HG03354 (cell line): Measurements from ENCODE around the gene SLC45A1.

Source experiments
- ATAC-seq: cut with Tn5 transposase; IDR thresholded peaks from one replicate; pipeline ENCODE4 v1.9.1; 2021; ENCODE audit warnings: mild to moderate bottlenecking; ENCODE audit not compliant: unreplicated experiment, poor library complexity, severe bottlenecking

Gene SLC45A1

GRCh38 chr1:8350914-8351684 lies 33.2 kb downstream of the SLC45A1 start:
- no peak for ATAC-seq

GRCh38 chr1:8351693-8352470 lies 34.0 kb downstream of the SLC45A1 start:
- no peak for ATAC-seq

DNA sequence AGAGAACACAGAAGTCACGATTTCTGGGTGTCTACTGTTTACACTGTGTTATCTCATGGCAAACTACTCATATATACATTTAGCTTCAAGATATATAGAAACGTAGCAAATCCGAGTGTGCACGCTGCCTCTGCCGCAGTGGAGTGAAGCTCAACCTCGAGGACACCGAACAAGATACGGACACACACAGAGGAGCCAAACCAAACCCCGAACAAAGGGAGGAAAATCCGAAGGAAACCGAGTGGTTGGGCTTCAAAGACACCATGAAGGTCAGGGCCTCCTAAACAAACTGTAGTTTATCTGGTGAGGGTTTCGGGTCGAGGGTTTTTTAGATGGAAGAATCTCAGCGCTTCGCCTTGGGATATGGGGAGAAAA lies 34.5 kb downstream of the SLC45A1 start:
- ATAC-seq: no peak

DNA sequence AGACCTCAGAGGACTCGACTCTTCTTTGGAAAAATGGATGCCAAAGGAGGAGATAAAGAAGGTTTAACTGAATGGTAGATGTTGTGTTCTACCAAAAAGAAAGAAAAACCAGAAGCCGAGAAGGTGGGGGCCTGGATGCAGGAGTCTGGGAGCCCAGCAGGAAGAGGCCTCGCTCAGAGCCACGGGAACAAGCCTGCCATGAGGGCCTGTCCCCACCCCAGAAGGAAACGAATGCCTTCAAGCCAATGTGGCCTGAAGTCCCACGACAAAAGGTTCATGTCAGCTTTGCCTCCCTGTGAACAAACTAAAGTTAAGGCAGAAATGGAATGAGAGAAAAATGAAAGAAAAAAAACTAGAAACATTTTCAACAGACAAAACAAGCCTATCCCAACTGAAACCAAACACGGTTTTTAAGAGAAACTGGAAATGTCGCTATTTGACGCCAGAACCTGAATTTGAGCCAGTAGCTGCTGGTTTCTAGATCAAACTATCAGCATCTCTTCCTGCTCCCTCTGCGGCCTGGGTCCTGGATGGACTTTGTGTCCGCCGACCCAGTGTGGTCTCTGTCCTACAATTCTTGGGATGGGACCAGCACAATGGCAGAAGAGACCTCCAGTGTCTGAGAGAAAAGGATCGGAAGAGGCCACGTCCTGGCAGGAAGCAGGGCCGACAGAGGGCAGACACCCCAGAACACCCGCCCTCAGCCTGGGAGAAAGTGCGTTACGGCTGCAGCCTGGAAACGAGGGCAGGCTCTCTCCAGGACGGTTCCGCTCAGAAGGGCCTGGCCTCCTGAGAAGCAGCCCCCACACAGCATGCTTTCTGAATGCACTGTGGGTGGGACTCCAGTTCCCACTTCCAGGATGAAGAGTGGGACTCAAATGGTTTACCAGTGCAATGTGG lies 35.2 kb downstream of the SLC45A1 start:
- no peak for ATAC-seq

- ATAC-seq: no peak
Observed at GRCh38 chr1:8354038-8354437, 36.1 kb downstream of the SLC45A1 start.

- ATAC-seq: no peak
Observed at GRCh38 chr1:8355439-8356255, 37.7 kb downstream of the SLC45A1 start.

GRCh38 chr1:8356256-8357209 lies 38.6 kb downstream of the SLC45A1 start:
- ATAC-seq: no peak

- no peak for ATAC-seq
Observed at GRCh38 chr1:8357329-8358101, 39.6 kb downstream of the SLC45A1 start.

- no peak for ATAC-seq
Observed at GRCh38 chr1:8358241-8358896, 40.5 kb downstream of the SLC45A1 start.

DNA sequence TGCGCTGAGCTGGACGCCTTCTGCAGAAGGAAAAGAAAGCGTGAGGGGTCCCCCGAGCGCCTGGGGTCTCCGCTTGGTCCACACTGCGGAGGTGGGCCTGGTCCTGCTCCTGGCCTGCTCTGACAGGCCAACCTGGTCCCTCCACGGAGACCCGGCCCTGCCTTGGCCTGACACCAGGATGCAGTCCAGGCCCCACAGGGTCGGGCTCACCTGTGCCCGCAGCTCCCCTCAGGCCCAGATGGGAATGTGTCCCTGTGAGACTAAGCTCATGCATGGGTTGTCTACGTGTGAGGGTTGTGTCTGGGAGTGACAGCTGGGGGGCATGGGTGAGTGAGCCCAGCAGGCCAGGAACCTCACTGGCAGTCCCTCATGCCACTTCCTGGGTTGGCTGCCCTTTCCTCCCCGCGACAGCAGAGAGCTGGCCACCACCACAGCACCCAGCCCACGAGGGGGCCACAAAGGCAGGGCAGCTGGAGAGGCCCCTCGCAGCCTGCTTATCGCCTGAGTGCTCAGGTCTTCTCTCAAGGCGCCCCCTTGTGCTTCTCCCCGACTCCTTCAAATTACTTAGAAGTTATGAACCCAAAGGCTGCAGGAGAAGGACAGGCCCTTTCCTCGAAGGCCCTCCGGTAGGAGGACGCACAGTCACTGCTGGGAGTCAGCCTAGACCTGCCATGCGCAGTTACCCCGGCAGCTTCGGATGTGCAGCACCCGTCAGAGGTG lies 41.1 kb downstream of the SLC45A1 start:
- ATAC-seq: no peak

DNA sequence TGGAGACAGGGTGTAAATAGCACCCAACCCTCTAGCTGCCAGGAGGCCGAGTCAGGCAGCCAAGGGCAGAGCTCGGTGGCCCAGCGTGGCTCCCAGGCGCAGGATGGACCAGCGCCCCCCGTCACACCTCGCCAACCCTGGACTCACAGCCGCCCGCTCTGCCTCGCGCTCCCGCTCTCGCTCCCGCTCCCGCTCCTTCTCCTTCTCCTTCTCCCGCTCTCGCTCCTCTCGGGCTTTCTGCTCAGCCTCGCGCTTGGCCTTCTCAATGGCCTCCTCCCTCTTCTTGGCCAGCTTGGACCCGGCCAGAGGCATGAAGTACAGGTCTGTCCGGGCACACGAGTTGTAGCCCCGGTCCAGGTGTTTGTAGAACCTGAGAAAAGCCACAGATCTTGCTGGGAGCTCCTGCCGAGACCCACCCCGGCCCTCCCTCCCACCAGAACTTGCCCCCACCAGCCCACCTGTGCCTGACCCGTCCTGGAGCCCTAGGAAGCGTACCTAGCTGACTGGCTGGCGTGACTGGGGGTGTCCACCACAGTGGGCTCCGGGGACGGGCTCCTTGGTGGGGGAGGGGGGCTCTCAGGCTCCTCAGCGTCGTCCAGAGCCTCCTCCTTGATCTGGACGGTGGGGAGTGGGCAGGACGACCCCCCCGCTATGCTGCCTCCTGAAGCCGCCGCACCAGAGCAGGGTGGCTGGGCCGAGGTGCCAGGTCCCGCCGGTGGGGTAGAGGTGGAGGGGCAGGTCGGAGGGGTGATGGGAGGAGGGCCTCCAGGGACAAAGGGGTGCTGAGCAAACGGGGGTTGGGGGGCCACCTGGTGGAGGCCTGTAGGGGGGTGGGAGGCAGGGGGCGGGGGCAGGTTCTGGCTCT lies 41.9 kb downstream of the SLC45A1 start:
- ATAC-seq: no peak

DNA sequence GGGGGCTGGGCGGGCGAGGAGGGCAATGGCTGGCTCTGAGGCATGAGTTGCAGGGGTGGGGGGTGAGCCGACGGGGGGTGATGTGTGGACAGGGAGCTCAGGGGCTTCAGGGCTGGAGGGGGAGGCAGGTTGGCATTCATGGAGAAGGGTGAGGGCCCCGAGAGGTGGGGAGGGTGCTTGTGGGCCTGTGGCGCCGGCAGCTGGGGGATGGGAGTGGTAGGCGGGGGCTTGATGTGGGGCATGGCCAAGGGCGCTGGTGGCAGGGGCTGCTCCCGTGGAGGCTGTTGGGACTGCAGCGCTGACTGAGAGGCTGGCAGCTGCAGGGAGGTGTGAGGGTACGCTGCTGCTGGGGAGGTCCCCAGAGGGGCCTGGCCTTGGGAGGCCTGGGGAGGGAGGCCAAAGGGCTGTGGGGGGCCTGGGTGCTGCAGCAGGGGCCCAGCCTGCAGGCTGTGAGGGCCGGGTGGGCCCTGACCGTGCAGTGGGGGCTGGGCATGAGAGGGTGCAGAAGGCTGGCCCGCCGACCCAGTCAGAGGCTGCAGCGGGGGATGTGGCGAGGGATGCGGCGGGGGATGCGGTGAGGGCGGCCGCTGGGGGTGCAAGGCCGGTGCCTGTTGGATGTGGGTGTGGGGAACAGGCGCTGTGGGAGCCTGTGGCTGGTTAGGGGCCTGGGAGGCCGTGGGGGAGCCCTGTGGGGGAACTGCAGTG lies 42.7 kb downstream of the SLC45A1 start:
- ATAC-seq: no peak

DNA sequence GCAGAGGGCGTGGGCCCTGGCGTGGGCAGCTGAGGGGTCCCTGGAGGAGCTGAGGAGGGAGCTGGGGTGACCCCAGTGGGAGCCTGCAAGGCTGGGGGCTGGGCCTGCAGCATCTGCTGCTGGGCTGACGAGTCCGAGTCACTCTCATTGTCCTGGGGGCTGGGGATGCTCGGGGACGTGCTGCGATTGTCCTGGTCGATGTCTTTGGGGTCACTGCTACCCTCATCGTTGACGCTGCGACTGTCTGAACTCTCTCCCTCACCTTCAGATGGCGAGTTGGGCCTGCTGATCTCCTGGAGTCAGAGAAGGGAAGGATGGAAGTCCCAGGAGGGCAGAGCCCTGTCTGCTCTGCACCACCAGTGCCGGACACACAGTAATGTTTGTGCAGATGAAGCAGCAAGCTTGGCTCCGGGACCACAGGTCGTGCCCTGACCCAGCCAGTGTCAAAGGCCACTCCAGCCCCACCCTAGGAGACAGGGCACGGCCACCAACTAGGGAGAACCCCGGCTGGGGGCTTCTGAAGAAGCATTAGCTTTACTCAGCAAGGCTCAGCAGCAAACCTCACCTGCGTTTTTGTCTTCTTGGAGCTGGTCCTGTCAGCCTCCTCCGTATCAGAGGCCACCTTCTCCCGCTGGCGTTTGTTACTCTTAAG lies 43.4 kb downstream of the SLC45A1 start:
- ATAC-seq: no peak

- no peak for ATAC-seq
Observed at GRCh38 chr1:8362701-8363101, 44.8 kb downstream of the SLC45A1 start.
